Measurements from ENCODE around the gene SHC4. TPM values are rescaled to one million over a fixed set of nuclear protein-coding genes. Genes with fewer than 3 reads are reported as not detected.

Gene SHC4
- total RNA-seq, 1 experiment from 2014 or later = 0.26 TPM

GRCh38 chr15:48924528-48925393 lies 39.0 kb downstream of the SHC4 start:
- POLR2A ChIA-PET = interaction anchor here (0.6 to 2.0 kb wide), 2 partner anchors 47 to 548 kb away, joined by 4 to 7 read pairs; partner anchors contain the start of gene EID1
- Mint-ChIP-seq H3K4me1 (ENCODE audit: insufficient read depth, unreplicated experiment) (peaks cover 12% of the 10 kb centered on the region), H3K27me3 (ENCODE audit: insufficient read depth, unreplicated experiment) (peaks cover 2% of the 10 kb centered on the region)

GRCh38 chr15:48922046-48922445 lies 41.7 kb downstream of the SHC4 start:
- Mint-ChIP-seq H3K4me1 (ENCODE audit: insufficient read depth, unreplicated experiment) (peaks cover 12% of the 10 kb centered on the region), H3K27me3 (ENCODE audit: insufficient read depth, unreplicated experiment) (peaks cover 26% of the 10 kb centered on the region), H3K4me3 (ENCODE audit: unreplicated experiment) (no peak overlapping the region), H3K27ac (ENCODE audit: low read depth, unreplicated experiment) (no peak overlapping the region), H3K9me3 (ENCODE audit: unreplicated experiment) (peaks cover 6% of the 10 kb centered on the region), H3K36me3 (ENCODE audit: insufficient read depth, unreplicated experiment) (no peaks in the 10 kb centered on the region)
- intact Hi-C loops (cut with micrococcal nuclease) = no loop called here
- DNase-seq (ENCODE audit: unreplicated experiment) = no peak
- no TSS peak for BruUV-seq (replicated peaks)
- ChIA-PET POLR2A (no interaction called here), CTCF (no interaction called here)
- TF ChIP-seq CTCF (IDR thresholded peaks at IDR 0.05; ENCODE audit: unreplicated experiment) = no peak

More at GRCh38 chr15:48924528-48925393, 39.0 kb downstream of the SHC4 start:
- H3K36me3 Mint-ChIP-seq (ENCODE audit: insufficient read depth, unreplicated experiment) = no peaks in the 10 kb centered on the region
- CTCF ChIA-PET = interaction anchor here (0.6 to 1.3 kb wide), 3 partner anchors 11 to 119 kb away, joined by 3 to 4 read pairs (median 3); no protein-coding TSS in a partner anchor
- no peak for DNase-seq (ENCODE audit: unreplicated experiment)
- H3K4me3 Mint-ChIP-seq (ENCODE audit: unreplicated experiment) = no peak overlapping the region
- no peak overlapping the region for H3K27ac Mint-ChIP-seq (ENCODE audit: low read depth, unreplicated experiment)
- H3K9me3 Mint-ChIP-seq (ENCODE audit: unreplicated experiment) = peaks cover under 1% of the 10 kb centered on the region
- intact Hi-C loops (cut with micrococcal nuclease) = loop anchor here (5.0 kb wide), 1 partner anchor 47 kb away; the partner anchor contains the start of gene EID1
- BruUV-seq (replicated peaks) = no TSS peak
- no peak for TF ChIP-seq CTCF (IDR thresholded peaks at IDR 0.05; ENCODE audit: unreplicated experiment)

GRCh38 chr15:48916721-48917120 lies 47.0 kb downstream of the SHC4 start:
- ChIA-PET POLR2A (interaction anchor here (0.5 kb wide), 1 partner anchor 239 kb away, joined by 4 read pairs; the partner anchor contains the start of gene COPS2), CTCF (no interaction called here)
- no peak for TF ChIP-seq CTCF (IDR thresholded peaks at IDR 0.05; ENCODE audit: unreplicated experiment)
- BruUV-seq (replicated peaks) = no TSS peak
- Mint-ChIP-seq H3K9me3 (ENCODE audit: unreplicated experiment) (peaks cover 6% of the 10 kb centered on the region), H3K27me3 (ENCODE audit: insufficient read depth, unreplicated experiment) (peaks cover 37% of the 10 kb centered on the region), H3K36me3 (ENCODE audit: insufficient read depth, unreplicated experiment) (no peaks in the 10 kb centered on the region), H3K27ac (ENCODE audit: low read depth, unreplicated experiment) (no peak overlapping the region), H3K4me3 (ENCODE audit: unreplicated experiment) (no peak overlapping the region), H3K4me1 (ENCODE audit: insufficient read depth, unreplicated experiment) (no peaks in the 10 kb centered on the region)
- no peak for DNase-seq (ENCODE audit: unreplicated experiment)
- intact Hi-C loops (cut with micrococcal nuclease) = no loop called here

GRCh38 chr15:48915861-48916260 lies 47.9 kb downstream of the SHC4 start:
- DNase-seq (ENCODE audit: unreplicated experiment) = no peak
- POLR2A ChIA-PET = no interaction called here
- BruUV-seq (replicated peaks) = no TSS peak
- CTCF ChIA-PET = no interaction called here
- Mint-ChIP-seq H3K4me3 (ENCODE audit: unreplicated experiment) (no peak overlapping the region), H3K36me3 (ENCODE audit: insufficient read depth, unreplicated experiment) (no peaks in the 10 kb centered on the region), H3K9me3 (ENCODE audit: unreplicated experiment) (peaks cover 6% of the 10 kb centered on the region), H3K27me3 (ENCODE audit: insufficient read depth, unreplicated experiment) (peaks cover 45% of the 10 kb centered on the region), H3K27ac (ENCODE audit: low read depth, unreplicated experiment) (no peak overlapping the region), H3K4me1 (ENCODE audit: insufficient read depth, unreplicated experiment) (no peaks in the 10 kb centered on the region)
- no peak for TF ChIP-seq CTCF (IDR thresholded peaks at IDR 0.05; ENCODE audit: unreplicated experiment)
- intact Hi-C loops (cut with micrococcal nuclease) = no loop called here
